Ovary (tissue), 3 donors: ENCODE results near the gene BAIAP2L1.

Experiments
- CTCF ChIP-seq, 3 donors: fragments of 450-650 bp in 2 of 3; fragments of 200-600 bp in 1 of 3; IDR thresholded peaks; one replicate each; pipeline versions ENCODE4 v1.5.1 to v1.8.0; 2016 to 2022; ENCODE audit warnings: antibody characterized with exemption in 3 of 3, mild to moderate bottlenecking in 1 of 3
- EP300 ChIP-seq: sonication (generic); formaldehyde crosslinking; IDR thresholded peaks from one replicate; pipeline ENCODE4 v1.6.1; 2017; ENCODE audit warnings: antibody characterized with exemption
- donor health status: DM: no; HTN: no; CAD: no.

GRCh38 chr7:98400542-98401340 is at the start of gene BAIAP2L1:
- TF ChIP-seq CTCF (IDR thresholded peaks at IDR 0.05): no peak
- no peak for TF ChIP-seq EP300
